B cell (primary cell): Measurements from ENCODE around the gene CPT1A. TPM values are rescaled to one million over a fixed set of nuclear protein-coding genes. Genes with fewer than 3 reads are reported as not detected.

Source experiments
- ATAC-seq: fragments of 200-7000 bp; cut with Tn5 transposase; one replicate; pipeline ENCODE4 v1.10.0; 2021; ENCODE audit warnings: low read depth, mild to moderate bottlenecking, moderate number of reproducible peaks, moderate library complexity
- CTCF ChIA-PET: fragments of 350-600 bp; sonication (Branson Sonifier 250); formaldehyde crosslinking; loops from one replicate; lab custom pipeline; 2021; ENCODE audit warnings: antibody characterized with exemption, inconsistent platforms; lab: Charles Lee
- POLR2A ChIA-PET: fragments of 350-600 bp; sonication (Branson Sonifier 250); formaldehyde crosslinking; loops from one replicate; lab custom pipeline; 2021; ENCODE audit warnings: antibody characterized with exemption; lab: Charles Lee
- DNase-seq: peaks from one replicate; pipeline ENCODE4 v3.0.0; 2013
- H2AFZ ChIP-seq: 2 replicates; pipeline ENCODE4 v1.6.1; 2012; ENCODE audit warnings: mild to moderate bottlenecking, low read depth, low read length; ENCODE audit not compliant: insufficient read depth, poor library complexity, severe bottlenecking
- H3K27ac ChIP-seq, 2 donors: 1 replicate in 1 of 2; 2 replicates in 1 of 2; pipeline ENCODE4 v1.5.1; 2012 to 2013; ENCODE audit warnings: low read length in 2 of 2, mild to moderate bottlenecking in 2 of 2, moderate library complexity in 1 of 2
- H3K27me3 ChIP-seq, 4 experiments: fragments of 200-600 bp in 1 of 4; sonication (generic) in 1 of 4; replicated peaks in 1 of 4; 1 replicate in 2 of 4; 2 replicates in 2 of 4; pipeline versions ENCODE4 v1.6.1 to v1.7.0; 2013 to 2016; ENCODE audit warnings: low read length in 3 of 4, mild to moderate bottlenecking in 2 of 4, mixed read lengths in 1 of 4, moderate library complexity in 1 of 4; ENCODE audit not compliant: insufficient read depth in 4 of 4, control insufficient read depth in 3 of 4; ENCODE audit errors: control extremely low read depth in 1 of 4
- H3K36me3 ChIP-seq, 2 experiments: replicated peaks in 1 of 2; 1 replicate in 1 of 2; 2 replicates in 1 of 2; pipeline versions ENCODE4 v1.6.1 to v1.7.1; 2013; ENCODE audit warnings: low read length in 1 of 2; ENCODE audit not compliant: insufficient read depth in 2 of 2, control insufficient read depth in 1 of 2; ENCODE audit errors: control extremely low read depth in 1 of 2, extremely low read depth in 1 of 2
- H3K4me1 ChIP-seq, 2 donors: fragments of 200-600 bp in 1 of 2; sonication (generic) in 1 of 2; 1 replicate in 1 of 2; 2 replicates in 1 of 2; pipeline versions ENCODE4 v1.5.1 to v1.6.1; 2013 to 2017; ENCODE audit warnings: low read length in 2 of 2; ENCODE audit not compliant: control insufficient read depth in 2 of 2, insufficient read depth in 2 of 2
- H3K4me2 ChIP-seq: replicated peaks from 2 replicates; pipeline ENCODE3; 2012; ENCODE audit warnings: mild to moderate bottlenecking, low read depth, low read length; ENCODE audit not compliant: poor library complexity, severe bottlenecking
- H3K4me3 ChIP-seq, 5 experiments: fragments of 200-600 bp in 1 of 5; sonication (generic) in 1 of 5; 1 replicate in 3 of 5; 2 replicates in 2 of 5; pipeline versions ENCODE4 v1.5.1 to v1.7.0; 2011 to 2016; ENCODE audit warnings: low read length in 4 of 5, mild to moderate bottlenecking in 4 of 5, low read depth in 2 of 5, control low read depth in 1 of 5, moderate library complexity in 1 of 5; ENCODE audit not compliant: insufficient read depth in 1 of 5; ENCODE audit errors: control extremely low read depth in 1 of 5, extremely low read depth in 1 of 5
- H3K79me2 ChIP-seq: fragments of 200-600 bp; sonication (generic); one replicate; pipeline ENCODE4 v1.6.0; 2016; ENCODE audit warnings: low read length; ENCODE audit not compliant: control insufficient read depth, insufficient read depth
- H3K9ac ChIP-seq: fragments of 200-600 bp; sonication (generic); 2 replicates; pipeline ENCODE4 v1.6.1; 2017; ENCODE audit warnings: mild to moderate bottlenecking, low read length, moderate library complexity
- H3K9me3 ChIP-seq, 3 donors: one replicate each; pipeline versions ENCODE4 v1.6.1 to v1.7.1; 2013; ENCODE audit warnings: low read length in 2 of 3; ENCODE audit not compliant: control insufficient read depth in 2 of 3, insufficient read depth in 1 of 3; ENCODE audit errors: control extremely low read depth in 1 of 3
- H4K20me1 ChIP-seq: 2 replicates; pipeline ENCODE4 v1.6.0; 2012; ENCODE audit warnings: mild to moderate bottlenecking, low read length; ENCODE audit not compliant: insufficient read depth, control insufficient read depth, poor library complexity, severe bottlenecking
- H3K27ac Mint-ChIP-seq: one replicate; pipeline ENCODE4 v1.8.0; 2021; ENCODE audit warnings: mixed read lengths
- H3K27me3 Mint-ChIP-seq: one replicate; pipeline ENCODE4 v1.8.0; 2021; ENCODE audit warnings: mixed read lengths
- H3K4me1 Mint-ChIP-seq: one replicate; pipeline ENCODE4 v1.8.0; 2021; ENCODE audit warnings: mixed read lengths
- H3K4me3 Mint-ChIP-seq: one replicate; pipeline ENCODE4 v1.8.0; 2021; ENCODE audit warnings: mixed read lengths
- H3K9me3 Mint-ChIP-seq: one replicate; pipeline ENCODE4 v1.8.0; 2022; ENCODE audit warnings: mixed read lengths; ENCODE audit not compliant: insufficient read depth
- EZH2 ChIP-seq: IDR thresholded peaks from 2 replicates; pipeline ENCODE4 v1.6.1; 2012; ENCODE audit warnings: borderline replicate concordance, low read depth, mild to moderate bottlenecking, moderate library complexity, low read length; ENCODE audit not compliant: insufficient read depth, poor library complexity, severe bottlenecking
- WGBS: methylation state at CpG from one replicate; pipeline ENCODE4 v1.1.5; 2013; ENCODE audit warnings: missing lambda C conversion rate; ENCODE audit not compliant: insufficient coverage; 5-methylcytosine and 5-hydroxymethylcytosine counted together
- intact Hi-C: fragments of 100-400 bp; cut with micrococcal nuclease; formaldehyde crosslinking; loops from one replicate; pipeline ENCODE4 v1.10.0; 2022
- polyA plus RNA-seq: library from polyadenylated mRNA; depleted of rRNA; stranded (reverse); fragments of >200 nt; gene quantifications from 2 replicates; pipeline ENCODE4 v1.2.3, GENCODE V29; 2012
- total RNA-seq, 2 donors: library from RNA; stranded (reverse); fragments of 120-200 nt in 1 of 2; gene quantifications; 1 replicate in 1 of 2; 2 replicates in 1 of 2; pipeline versions ENCODE4 v1.2.3 to v1.2.4, GENCODE V29; 2013 to 2022
- TF ChIP-seq, protein P1 (sequence below): fragments of 200-600 bp; IDR thresholded peaks from one replicate; pipeline ENCODE4 v1.8.0; 2022; ENCODE audit warnings: antibody characterized with exemption, mild to moderate bottlenecking

CPT1A gene
- total and polyA plus RNA-seq, 2 donors (not counting 1 experiment from before 2014, with no cell fraction given): 15.6 to 40.8 TPM

DNA sequence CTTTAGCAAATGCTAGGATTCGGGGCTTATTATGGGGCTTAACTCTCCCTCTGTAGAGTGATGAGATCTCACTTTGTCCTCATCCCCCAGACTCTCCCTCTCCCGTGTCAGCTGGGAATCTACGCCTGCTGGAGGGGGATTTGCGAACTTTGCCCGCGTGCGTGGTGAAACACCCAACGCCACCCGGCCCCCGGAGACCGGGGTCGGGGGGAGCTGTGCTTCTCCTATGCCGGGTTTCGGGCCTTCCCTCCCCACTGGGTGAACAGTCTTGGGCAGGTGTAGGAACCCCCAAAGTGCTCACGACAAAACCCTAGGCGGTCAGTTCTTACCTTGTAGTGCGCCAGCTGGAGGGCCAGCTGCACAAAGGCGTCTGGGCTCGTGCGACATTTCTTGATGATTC is 68.8 kb downstream of the CPT1A start:
- H3K9me3 Mint-ChIP-seq: no peaks in the 10 kb centered on the region
- H4K20me1 ChIP-seq: no peaks in the 10 kb centered on the region
- CTCF ChIA-PET: no interaction called here
- no peaks in the 10 kb centered on the region for H3K4me1 Mint-ChIP-seq
- no peak overlapping the region for H3K27ac ChIP-seq
- no peaks in the 10 kb centered on the region for H3K9me3 ChIP-seq
- no peaks in the 10 kb centered on the region for H3K79me2 ChIP-seq
- no peak for ATAC-seq
- POLR2A ChIA-PET: no interaction called here
- no peak overlapping the region for H3K4me3 Mint-ChIP-seq
- intact Hi-C loops: no loop called here
- DNase-seq: no peak
- H3K4me1 ChIP-seq: no peaks in the 10 kb centered on the region
- H3K9ac ChIP-seq: no peak overlapping the region
- H3K36me3 ChIP-seq: peaks cover 0 to 41% of the 10 kb centered on the region in 2 experiments
- no peaks in the 10 kb centered on the region for H3K27me3 Mint-ChIP-seq
- no peak overlapping the region for H3K4me2 ChIP-seq
- no peak overlapping the region for H3K27ac Mint-ChIP-seq
- H2AFZ ChIP-seq: no peak overlapping the region
- no peak overlapping the region for H3K4me3 ChIP-seq
- no peaks in the 10 kb centered on the region for H3K27me3 ChIP-seq
- WGBS: 98% methylated on average over 19 of the region's 20 CpGs
- TF ChIP-seq, protein P1, sequence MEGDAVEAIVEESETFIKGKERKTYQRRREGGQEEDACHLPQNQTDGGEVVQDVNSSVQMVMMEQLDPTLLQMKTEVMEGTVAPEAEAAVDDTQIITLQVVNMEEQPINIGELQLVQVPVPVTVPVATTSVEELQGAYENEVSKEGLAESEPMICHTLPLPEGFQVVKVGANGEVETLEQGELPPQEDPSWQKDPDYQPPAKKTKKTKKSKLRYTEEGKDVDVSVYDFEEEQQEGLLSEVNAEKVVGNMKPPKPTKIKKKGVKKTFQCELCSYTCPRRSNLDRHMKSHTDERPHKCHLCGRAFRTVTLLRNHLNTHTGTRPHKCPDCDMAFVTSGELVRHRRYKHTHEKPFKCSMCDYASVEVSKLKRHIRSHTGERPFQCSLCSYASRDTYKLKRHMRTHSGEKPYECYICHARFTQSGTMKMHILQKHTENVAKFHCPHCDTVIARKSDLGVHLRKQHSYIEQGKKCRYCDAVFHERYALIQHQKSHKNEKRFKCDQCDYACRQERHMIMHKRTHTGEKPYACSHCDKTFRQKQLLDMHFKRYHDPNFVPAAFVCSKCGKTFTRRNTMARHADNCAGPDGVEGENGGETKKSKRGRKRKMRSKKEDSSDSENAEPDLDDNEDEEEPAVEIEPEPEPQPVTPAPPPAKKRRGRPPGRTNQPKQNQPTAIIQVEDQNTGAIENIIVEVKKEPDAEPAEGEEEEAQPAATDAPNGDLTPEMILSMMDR: no peak
- no peak for TF ChIP-seq EZH2

DNA sequence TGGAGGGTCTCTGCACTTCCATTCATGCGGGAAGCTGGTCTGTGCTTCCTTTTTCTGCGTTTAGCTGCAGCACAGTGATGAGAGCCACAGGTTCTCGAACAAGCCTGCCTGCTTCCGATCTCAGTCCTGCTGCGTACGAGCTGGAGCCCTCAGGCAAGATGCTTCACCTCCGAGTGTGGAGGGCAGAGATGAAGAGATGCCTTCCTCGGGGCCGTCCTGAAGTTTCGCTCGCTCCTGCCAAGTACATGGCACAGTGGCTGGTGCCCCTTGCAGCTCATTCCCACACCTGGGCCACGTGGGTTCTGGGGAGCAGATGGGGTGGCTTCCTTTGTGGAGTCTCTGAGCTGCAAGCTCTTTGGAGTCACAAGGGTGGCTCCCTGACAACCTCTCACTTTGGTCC is 70.9 kb downstream of the CPT1A start:
- Histone ChIP-seq H3K79me2 (no peaks in the 10 kb centered on the region), H2AFZ (no peak overlapping the region), H3K27me3 (no peaks in the 10 kb centered on the region), H4K20me1 (no peaks in the 10 kb centered on the region), H3K9ac (no peak overlapping the region), H3K4me3 (no peak overlapping the region), H3K4me2 (no peak overlapping the region), H3K36me3 (peaks cover 0 to 40% of the 10 kb centered on the region in 2 experiments), H3K4me1 (no peaks in the 10 kb centered on the region), H3K27ac (no peak overlapping the region), H3K9me3 (no peaks in the 10 kb centered on the region)
- H3K27ac Mint-ChIP-seq: no peak overlapping the region
- DNase-seq: no peak
- WGBS: 89% methylated on average over 10 of the region's 12 CpGs
- no peaks in the 10 kb centered on the region for H3K27me3 Mint-ChIP-seq
- intact Hi-C loops: no loop called here
- TF ChIP-seq, protein P1: no peak
- no peak for TF ChIP-seq EZH2
- ATAC-seq: no peak
- H3K4me3 Mint-ChIP-seq: no peak overlapping the region
- ChIA-PET CTCF (no interaction called here), POLR2A (no interaction called here)
- H3K9me3 Mint-ChIP-seq: no peaks in the 10 kb centered on the region
- H3K4me1 Mint-ChIP-seq: no peaks in the 10 kb centered on the region
